HEK293T (cell line): ENCODE results near the gene ANO3.

Experiments
- CTCF ChIA-PET: fragments of 350-600 bp; formaldehyde crosslinking; extraction: SDS; loops from one replicate; lab custom pipeline; 2021; ENCODE audit warnings: antibody characterized with exemption, inconsistent platforms; lab: Yijun Ruan, JAX
- POLR2A ChIA-PET: fragments of 350-600 bp; formaldehyde crosslinking; extraction: SDS; loops from one replicate; lab custom pipeline; 2020; ENCODE audit warnings: antibody characterized with exemption, inconsistent platforms; lab: Yijun Ruan, JAX
- DNase-seq: peaks from one replicate; pipeline ENCODE4 v3.0.0; 2012; ENCODE audit warnings: mixed read lengths; ENCODE audit errors: extremely low spot score
- ARNT ChIP-seq: fragments of 450-650 bp; IDR thresholded peaks from 2 replicates; pipeline ENCODE4 v1.6.1; 2017; ENCODE audit warnings: mild to moderate bottlenecking
- BHLHE40 ChIP-seq: fragments of 450-650 bp; IDR thresholded peaks from 2 replicates; pipeline ENCODE4 v1.6.1; 2016; ENCODE audit warnings: mild to moderate bottlenecking, moderate library complexity, borderline replicate concordance
- CTBP1 ChIP-seq: fragments of 450-650 bp; IDR thresholded peaks from 2 replicates; pipeline ENCODE4 v1.6.1; 2016; ENCODE audit warnings: borderline replicate concordance
- ELF4 ChIP-seq: fragments of 450-650 bp; IDR thresholded peaks from 2 replicates; pipeline ENCODE4 v1.6.1; 2017; ENCODE audit warnings: antibody characterized with exemption
- FOXA1 ChIP-seq: fragments of 450-650 bp; IDR thresholded peaks from 2 replicates; pipeline ENCODE4 v1.6.1; 2016; ENCODE audit warnings: mild to moderate bottlenecking
- FOXK2 ChIP-seq: fragments of 450-650 bp; IDR thresholded peaks from 2 replicates; pipeline ENCODE4 v1.6.1; 2016; ENCODE audit warnings: mild to moderate bottlenecking
- FOXM1 ChIP-seq: fragments of 450-650 bp; IDR thresholded peaks from 2 replicates; pipeline ENCODE4 v1.6.1; 2017; ENCODE audit warnings: mild to moderate bottlenecking, borderline replicate concordance
- HDGF ChIP-seq: fragments of 450-650 bp; IDR thresholded peaks from 2 replicates; pipeline ENCODE4 v1.6.1; 2017; ENCODE audit warnings: antibody characterized with exemption, borderline replicate concordance
- L3MBTL2 ChIP-seq: fragments of 450-650 bp; conservative IDR thresholded peaks from 2 replicates; pipeline ENCODE4 v1.6.1; 2016; ENCODE audit warnings: mild to moderate bottlenecking
- LEF1 ChIP-seq: fragments of 450-650 bp; IDR thresholded peaks from 2 replicates; pipeline ENCODE4 v1.6.1; 2017; ENCODE audit warnings: mild to moderate bottlenecking, borderline replicate concordance
- NFRKB ChIP-seq: fragments of 450-650 bp; IDR thresholded peaks from 2 replicates; pipeline ENCODE4 v1.6.1; 2016; ENCODE audit warnings: mild to moderate bottlenecking, moderate library complexity
- SP1 ChIP-seq: fragments of 450-650 bp; IDR thresholded peaks from 2 replicates; pipeline ENCODE4 v1.6.1; 2017
- SUZ12 ChIP-seq: fragments of 450-650 bp; IDR thresholded peaks from 2 replicates; pipeline ENCODE4 v1.6.1; 2016; ENCODE audit warnings: mild to moderate bottlenecking
- TARDBP ChIP-seq: fragments of 450-650 bp; IDR thresholded peaks from 2 replicates; pipeline ENCODE4 v1.6.1; 2016
- ZNF384 ChIP-seq: fragments of 450-650 bp; IDR thresholded peaks from 2 replicates; pipeline ENCODE4 v1.6.1; 2016
- TF ChIP-seq, protein P1 (sequence below): fragments of 450-650 bp; IDR thresholded peaks from 2 replicates; pipeline ENCODE4 v1.6.1; 2016

Gene ANO3

GRCh38 chr11:26443617-26444016 lies 111.7 kb downstream of the ANO3 start:
- ChIA-PET CTCF (no interaction called here), POLR2A (no interaction called here)
- no peak for DNase-seq
- TF ChIP-seq LEF1, result no peak
- no peak for TF ChIP-seq ZNF384
- TF ChIP-seq SUZ12, result no peak
- TF ChIP-seq L3MBTL2, result no peak
- TF ChIP-seq FOXA1, result no peak
- TF ChIP-seq TARDBP, result no peak
- TF ChIP-seq ELF4, result no peak
- TF ChIP-seq, protein P1, sequence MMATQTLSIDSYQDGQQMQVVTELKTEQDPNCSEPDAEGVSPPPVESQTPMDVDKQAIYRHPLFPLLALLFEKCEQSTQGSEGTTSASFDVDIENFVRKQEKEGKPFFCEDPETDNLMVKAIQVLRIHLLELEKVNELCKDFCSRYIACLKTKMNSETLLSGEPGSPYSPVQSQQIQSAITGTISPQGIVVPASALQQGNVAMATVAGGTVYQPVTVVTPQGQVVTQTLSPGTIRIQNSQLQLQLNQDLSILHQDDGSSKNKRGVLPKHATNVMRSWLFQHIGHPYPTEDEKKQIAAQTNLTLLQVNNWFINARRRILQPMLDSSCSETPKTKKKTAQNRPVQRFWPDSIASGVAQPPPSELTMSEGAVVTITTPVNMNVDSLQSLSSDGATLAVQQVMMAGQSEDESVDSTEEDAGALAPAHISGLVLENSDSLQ, result no peak
- TF ChIP-seq HDGF, result no peak
- TF ChIP-seq BHLHE40, result no peak
- TF ChIP-seq SP1, result no peak
- no peak for TF ChIP-seq FOXK2
- TF ChIP-seq NFRKB, result no peak
- TF ChIP-seq ARNT, result no peak

GRCh38 chr11:26457636-26458035 lies 125.7 kb downstream of the ANO3 start:
- DNase-seq, result no peak
- CTCF ChIA-PET, result no interaction called here
- POLR2A ChIA-PET, result no interaction called here
- TF ChIP-seq, protein P1, result no peak
- TF ChIP-seq CTBP1 (no peak), FOXA1 (no peak), FOXK2 (no peak), FOXM1 (no peak), ARNT (no peak), L3MBTL2 (no peak), HDGF (no peak), TARDBP (no peak), NFRKB (no peak), ZNF384 (no peak), ELF4 (no peak)

DNA sequence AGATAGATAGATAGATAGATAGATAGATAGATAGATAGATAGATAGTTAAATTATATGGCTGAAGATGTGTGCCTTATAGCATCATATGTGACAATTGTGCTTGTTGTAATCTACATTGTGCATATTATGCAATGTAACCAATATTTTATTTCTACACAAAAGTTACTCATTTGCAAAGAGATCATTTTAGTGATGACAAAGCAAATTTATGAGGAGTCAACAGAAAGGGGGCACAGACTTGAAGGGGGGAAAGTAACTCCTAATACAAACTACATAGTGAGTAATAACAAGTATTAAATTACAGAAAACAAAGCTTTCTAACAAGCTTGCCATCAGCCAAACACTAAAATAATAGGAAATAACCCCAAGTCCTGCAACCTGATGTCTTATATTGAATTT lies 133.3 kb downstream of the ANO3 start:
- TF ChIP-seq ZNF384 (no peak), ELF4 (no peak), ARNT (no peak), NFRKB (no peak), CTBP1 (no peak), FOXM1 (no peak), LEF1 (no peak), L3MBTL2 (no peak), FOXK2 (no peak), TARDBP (no peak), SP1 (no peak), SUZ12 (no peak), HDGF (no peak), BHLHE40 (no peak), FOXA1 (no peak)
- TF ChIP-seq, protein P1, result no peak
- ChIA-PET CTCF (no interaction called here), POLR2A (no interaction called here)
- no peak for DNase-seq

- ChIA-PET POLR2A (no interaction called here), CTCF (no interaction called here)
- TF ChIP-seq, protein P1, result no peak
- TF ChIP-seq HDGF (no peak), CTBP1 (no peak), ZNF384 (no peak)
Measured at GRCh38 chr11:26467506-26467905, 135.6 kb downstream of the ANO3 start.

GRCh38 chr11:26470992-26471391 lies 139.1 kb downstream of the ANO3 start:
- TF ChIP-seq BHLHE40 (no peak), SP1 (no peak), SUZ12 (no peak), CTBP1 (no peak), ELF4 (no peak), L3MBTL2 (no peak), ZNF384 (no peak), NFRKB (no peak), TARDBP (no peak), LEF1 (no peak), FOXM1 (no peak), FOXA1 (no peak), ARNT (no peak), HDGF (no peak), FOXK2 (no peak)
- TF ChIP-seq, protein P1, result no peak
- ChIA-PET CTCF (no interaction called here), POLR2A (no interaction called here)
- no peak for DNase-seq

More at GRCh38 chr11:26467506-26467905, 135.6 kb downstream of the ANO3 start:
- DNase-seq, result no peak
